GM19043 (cell line): ENCODE data around the gene PHF20.
"Not testable (repeated sequence)": the region's sequence is repeated elsewhere in the genome, so short reads cannot be mapped to it uniquely, and the experiment has no call there.

Source experiments
- ATAC-seq: cut with Tn5 transposase; IDR thresholded peaks from one replicate; pipeline ENCODE4 v1.9.1; 2021; ENCODE audit warnings: low read depth; ENCODE audit not compliant: unreplicated experiment

Gene PHF20

GRCh38 chr20:35831971-35832370 lies 60.2 kb downstream of the PHF20 start:
- no peak for ATAC-seq

GRCh38 chr20:35833241-35833640 lies 61.4 kb downstream of the PHF20 start:
- no peak for ATAC-seq

- no peak for ATAC-seq
Observed at GRCh38 chr20:35837577-35838195, 65.9 kb downstream of the PHF20 start.

DNA sequence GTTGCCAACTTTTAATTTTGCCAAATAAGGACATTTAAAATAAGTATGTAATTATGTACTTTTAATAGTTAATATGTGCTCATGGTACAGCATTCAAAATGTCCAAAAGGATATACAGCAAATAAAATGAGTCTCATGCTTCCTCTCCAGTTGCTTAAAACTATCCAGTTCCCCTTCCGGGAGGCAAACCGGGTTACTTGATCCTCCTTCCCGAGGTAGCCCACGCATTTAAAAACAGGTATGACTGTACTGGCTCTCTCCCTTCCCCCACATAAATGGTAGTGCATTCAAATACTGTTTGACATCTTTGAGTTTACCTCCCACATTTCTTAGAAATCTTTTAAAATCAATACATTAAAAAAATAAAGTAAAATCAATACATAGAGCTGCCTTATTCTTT lies 66.4 kb downstream of the PHF20 start:
- ATAC-seq, result no peak

- ATAC-seq, result no peak
Observed at GRCh38 chr20:35839904-35840303, 68.1 kb downstream of the PHF20 start.

- ATAC-seq, result no peak
Observed at GRCh38 chr20:35840421-35840820, 68.6 kb downstream of the PHF20 start.

DNA sequence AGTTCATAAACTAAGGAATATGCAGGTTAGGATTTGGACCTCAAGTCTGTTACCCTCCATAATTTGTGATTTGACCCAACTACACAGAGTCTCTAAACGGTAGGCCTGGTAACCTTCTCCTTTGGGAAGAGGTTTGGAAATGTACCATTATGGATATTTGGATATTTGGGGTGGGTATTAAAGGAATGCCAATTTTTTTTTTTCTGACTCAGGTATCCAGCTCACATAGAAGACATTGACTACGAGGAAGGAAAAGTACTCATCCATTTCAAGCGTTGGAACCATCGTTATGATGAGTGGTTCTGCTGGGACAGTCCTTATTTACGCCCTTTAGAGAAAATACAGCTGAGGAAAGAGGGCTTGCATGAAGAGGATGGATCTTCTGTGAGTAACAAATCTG lies 70.5 kb downstream of the PHF20 start:
- no peak for ATAC-seq

DNA sequence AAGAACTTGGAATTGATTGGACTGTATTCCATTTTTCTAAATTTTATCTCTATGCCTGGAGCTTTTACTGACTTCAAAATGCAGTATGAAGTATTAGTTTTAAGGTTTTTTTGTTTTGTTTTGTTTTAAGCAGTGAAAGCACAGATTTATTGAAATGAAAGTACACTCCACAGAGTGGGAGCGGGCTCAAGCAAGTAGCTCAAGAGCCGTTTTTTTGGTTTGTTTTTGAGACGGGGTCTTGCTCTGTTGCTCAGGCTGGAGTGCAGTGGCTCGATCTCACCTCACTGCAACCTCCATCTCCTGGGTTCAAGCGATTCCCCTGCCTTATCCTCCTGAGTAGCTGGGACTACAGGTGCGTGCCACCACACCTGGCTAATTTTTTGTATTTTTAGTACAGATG lies 72.1 kb downstream of the PHF20 start:
- ATAC-seq, result not testable (repeated sequence)

GRCh38 chr20:35845561-35845960 lies 73.7 kb downstream of the PHF20 start:
- no peak for ATAC-seq

DNA sequence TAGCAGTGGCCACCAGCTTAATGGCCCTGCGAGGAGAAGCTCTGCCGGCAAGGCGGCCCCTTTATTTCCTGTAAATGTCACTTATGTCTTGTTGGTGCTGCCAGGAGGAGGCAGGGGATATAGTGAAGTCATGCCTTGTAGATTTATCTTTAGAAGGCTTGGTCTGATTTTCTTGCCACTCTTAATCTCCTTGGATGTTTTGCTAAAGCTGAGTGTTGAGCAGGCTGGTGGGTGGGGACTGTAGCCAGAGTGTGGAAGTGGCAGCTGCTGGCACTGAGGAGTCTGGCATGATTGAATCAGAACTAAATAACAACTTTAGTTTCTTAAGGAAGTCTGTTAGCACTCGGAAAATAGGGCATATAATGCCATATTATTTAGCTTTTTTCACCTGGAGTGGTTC lies 77.9 kb downstream of the PHF20 start:
- no peak for ATAC-seq

DNA sequence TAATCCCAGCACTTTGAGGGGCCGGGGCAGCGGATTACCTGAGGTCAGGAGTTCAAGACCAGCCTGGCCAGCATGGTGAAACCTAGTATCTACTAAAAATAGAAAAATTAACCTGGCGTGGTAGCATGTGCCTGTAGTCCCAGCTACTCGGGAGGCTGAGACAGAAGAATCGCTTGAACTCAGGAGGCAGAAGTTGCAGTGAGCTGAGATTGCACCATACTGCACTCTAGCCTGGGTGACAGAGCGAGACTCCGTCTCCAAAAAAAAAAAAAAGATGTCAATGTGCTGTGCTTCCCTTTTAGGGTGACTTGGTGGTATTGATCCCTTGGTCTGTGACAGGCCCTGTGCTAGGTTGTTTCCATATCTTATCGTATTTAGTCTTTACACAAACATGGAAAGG lies 79.8 kb downstream of the PHF20 start:
- ATAC-seq, result not testable (repeated sequence)

GRCh38 chr20:35854713-35855348 lies 83.0 kb downstream of the PHF20 start:
- ATAC-seq, result no peak

DNA sequence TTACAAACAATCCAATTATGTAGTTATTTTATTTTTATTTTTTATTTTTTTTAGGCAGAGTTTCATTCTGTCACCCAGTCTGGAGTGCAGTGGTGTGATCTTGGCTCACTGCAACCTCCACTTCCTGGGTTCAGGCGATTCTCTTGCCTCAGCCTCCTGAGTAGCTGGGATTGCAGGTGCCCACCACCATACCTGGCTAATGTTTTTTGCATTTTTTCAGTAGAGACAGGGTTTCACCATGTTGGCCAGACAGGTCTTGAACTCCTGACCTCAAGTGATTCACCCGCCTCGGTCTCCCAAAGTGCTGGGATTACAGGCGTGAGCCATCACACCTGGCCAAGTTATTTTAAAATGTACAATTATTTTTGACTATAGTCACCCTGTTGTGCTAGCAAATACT lies 83.8 kb downstream of the PHF20 start:
- not testable (repeated sequence) for ATAC-seq

DNA sequence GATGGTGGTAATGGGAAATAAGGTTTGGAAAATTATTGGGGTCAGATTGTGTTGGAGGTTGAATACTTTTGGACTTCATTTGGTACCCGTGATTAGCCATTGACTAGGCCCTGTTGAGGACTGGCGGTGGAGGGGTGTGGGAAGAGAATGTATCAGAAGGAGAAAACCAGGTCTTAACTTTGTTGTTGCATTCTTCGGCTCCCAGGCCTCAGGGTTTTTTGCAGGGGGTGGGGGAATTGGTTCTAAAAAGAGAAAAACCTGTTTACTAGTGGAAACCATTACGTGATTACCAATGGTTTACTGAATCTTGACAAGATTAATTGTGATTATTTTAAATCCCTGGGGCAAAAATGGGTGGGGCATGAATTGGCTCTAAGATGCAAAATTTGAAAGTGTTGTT lies 85.1 kb downstream of the PHF20 start:
- ATAC-seq, result no peak

DNA sequence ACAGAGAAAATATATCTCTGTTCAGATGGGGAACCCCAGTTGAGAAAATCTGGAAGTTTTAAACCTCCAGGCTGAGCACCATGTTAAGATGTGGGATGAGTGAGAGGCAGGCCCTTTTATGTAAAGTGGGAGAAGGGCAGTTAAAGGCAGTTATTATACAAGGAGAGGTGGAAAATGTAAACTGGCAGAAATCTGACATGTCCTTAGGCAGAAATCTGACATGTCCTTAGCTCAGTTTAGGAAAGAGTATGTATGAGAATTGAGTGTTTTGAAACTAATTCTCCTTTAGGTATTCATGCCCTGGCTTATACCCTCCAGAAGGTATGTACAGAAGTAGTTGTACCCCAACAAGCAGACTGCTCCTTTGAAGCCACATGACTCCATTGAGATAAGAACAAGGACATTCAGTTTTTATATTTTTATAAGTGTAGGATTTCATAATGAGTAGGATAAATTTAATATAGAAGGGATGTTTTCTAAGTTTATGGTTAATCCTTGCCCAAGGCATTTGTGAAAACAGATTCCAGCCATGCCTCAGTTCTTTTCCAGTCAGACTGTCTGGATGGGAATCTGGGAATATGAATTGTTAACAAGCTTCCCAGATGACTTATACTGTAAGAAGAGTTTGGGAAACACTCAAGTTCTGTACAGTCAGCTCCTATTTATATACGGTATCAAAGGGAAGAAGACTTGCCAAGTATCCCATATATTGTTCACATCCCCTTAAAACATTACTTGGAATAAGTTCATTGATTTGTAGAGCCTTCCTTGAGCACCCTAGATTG lies 94.8 kb downstream of the PHF20 start:
- no peak for ATAC-seq

DNA sequence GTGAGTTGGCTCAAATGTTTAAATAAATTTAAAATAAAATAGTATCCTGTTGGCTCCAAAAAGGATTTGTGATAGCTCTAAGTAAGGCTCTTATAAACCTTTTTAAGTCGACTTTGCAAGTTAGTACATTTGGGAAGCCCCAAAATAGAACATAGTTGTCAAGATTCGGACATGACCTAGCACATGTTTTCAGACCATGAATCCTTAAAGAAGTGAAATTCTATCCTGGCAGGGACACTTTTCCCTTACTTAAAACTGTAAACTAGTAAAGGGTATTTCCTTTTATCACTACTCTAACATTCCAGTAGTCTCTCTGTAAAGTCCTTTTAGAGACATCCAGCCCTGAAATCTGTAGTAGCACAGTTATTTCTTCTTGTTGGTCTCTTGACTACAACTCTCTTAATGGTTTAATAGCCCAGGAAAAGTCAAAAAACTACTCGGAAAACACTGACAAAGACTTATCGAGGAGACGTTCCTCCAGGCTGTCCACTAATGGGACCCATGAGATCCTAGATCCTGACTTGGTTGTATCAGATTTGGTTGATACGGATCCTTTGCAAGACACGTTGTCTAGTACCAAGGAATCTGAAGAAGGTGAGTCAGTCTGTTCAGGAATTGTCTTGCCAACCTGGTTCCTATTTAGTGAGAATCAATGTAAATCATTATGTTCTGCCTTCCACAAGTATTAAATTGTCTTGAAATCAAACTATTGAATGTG lies 98.9 kb downstream of the PHF20 start:
- ATAC-seq, result no peak

DNA sequence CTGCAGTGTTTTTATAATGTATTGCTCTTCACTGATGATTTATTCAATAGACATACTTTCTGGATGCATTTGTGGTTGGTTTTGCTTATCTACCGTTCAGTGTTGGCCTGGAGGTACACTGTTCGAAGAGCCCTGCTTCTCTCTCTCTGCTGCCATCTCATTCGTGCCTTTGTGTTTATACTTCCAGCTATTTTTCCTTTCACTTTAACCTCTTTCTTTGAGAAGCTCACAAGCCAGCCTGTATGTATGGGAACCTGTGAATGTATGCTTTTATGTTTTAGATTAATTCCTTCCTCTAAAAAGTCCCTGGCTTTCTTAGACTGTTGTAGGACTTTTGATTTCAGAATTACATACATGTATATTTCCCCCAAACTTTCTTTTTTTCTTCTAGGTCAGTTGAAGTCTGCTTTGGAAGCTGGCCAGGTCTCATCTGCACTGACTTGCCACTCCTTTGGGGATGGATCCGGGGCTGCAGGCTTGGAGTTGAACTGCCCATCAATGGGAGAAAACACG lies 99.5 kb downstream of the PHF20 start:
- ATAC-seq, result no peak

DNA sequence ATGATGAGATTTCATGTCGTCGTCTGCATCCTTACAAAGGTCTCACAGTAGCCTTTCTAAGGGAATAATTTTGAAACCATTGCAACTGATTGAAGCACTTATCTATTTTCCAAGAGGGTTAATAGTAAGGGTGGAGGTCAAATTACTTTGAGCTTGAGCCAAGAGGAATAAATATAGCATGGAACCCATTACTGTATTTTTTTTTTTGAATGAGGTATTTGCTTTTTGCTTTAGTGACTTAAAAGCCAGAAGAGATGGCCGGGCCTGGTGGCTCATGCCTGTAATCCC lies 104.2 kb downstream of the PHF20 start:
- no peak for ATAC-seq

GRCh38 chr20:35877611-35878010 lies 105.8 kb downstream of the PHF20 start:
- no peak for ATAC-seq

GRCh38 chr20:35878113-35878625 lies 106.4 kb downstream of the PHF20 start:
- no peak for ATAC-seq

DNA sequence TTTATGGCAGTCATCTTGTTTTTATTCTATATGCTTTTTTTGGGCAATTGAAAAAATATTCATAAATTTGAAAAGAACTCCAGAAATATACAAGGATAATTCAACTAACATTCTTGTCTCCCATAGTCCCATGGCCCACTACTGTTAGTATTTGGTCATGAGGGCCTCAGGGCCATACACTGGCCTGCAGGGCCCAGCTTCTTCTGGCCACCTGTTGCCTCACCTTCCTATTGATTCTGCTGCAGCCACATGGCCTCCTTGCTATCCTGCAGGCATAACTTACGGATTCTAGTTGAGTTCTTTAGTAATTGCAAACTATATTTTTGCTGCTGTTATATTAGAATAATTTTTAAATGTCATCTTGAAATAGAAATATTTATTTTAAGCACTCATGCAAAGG lies 109.9 kb downstream of the PHF20 start:
- no peak for ATAC-seq
